Measurements from ENCODE around the gene SPTAN1.
"Not testable (repeated sequence)": the region's sequence is repeated elsewhere in the genome, so short reads cannot be mapped to it uniquely, and the experiment has no call there.

Gene SPTAN1

GRCh38 chr9:128577206-128577605, 24.8 kb downstream of the SPTAN1 start:
- H3K36me3 ChIP-seq (ENCODE audit: insufficient read depth, low read length) = peaks cover 88% of the 10 kb centered on the region
- H3K9me2 ChIP-seq (replicated peaks; ENCODE audit: low read depth, low read length) = no peaks in the 10 kb centered on the region
- H3F3A ChIP-seq (ENCODE audit: low read depth) = no peaks in the 10 kb centered on the region
- H4K20me1 ChIP-seq (ENCODE audit: insufficient read depth, low read length, poor library complexity, severe bottlenecking) = no peaks in the 10 kb centered on the region
- H3K4me2 ChIP-seq (ENCODE audit: low read depth, low read length, poor library complexity, severe bottlenecking) = no peak overlapping the region
- no peak overlapping the region for H3K4me3 ChIP-seq (ENCODE audit: low read length, poor library complexity, severe bottlenecking)
- H2AFZ ChIP-seq (ENCODE audit: low read length) = no peak overlapping the region
- H3K4me1 ChIP-seq (ENCODE audit: insufficient read depth, low read length, poor library complexity, severe bottlenecking) = no peaks in the 10 kb centered on the region
- H3K79me2 ChIP-seq (ENCODE audit: insufficient read depth, low read length) = no peaks in the 10 kb centered on the region
- TF ChIP-seq CTCF (conservative IDR thresholded peaks at IDR 0.05; ENCODE audit: low read length) (no peak), EZH2phosphoT487 (IDR thresholded peaks at IDR 0.05; ENCODE audit: borderline replicate concordance) (no peak)
- H3K9ac ChIP-seq (ENCODE audit: low read depth, low read length, poor library complexity, severe bottlenecking) = no peak overlapping the region
- H3K27me3 ChIP-seq (ENCODE audit: insufficient read depth, low read length, poor library complexity, severe bottlenecking) = no peaks in the 10 kb centered on the region
- no peaks in the 10 kb centered on the region for H3K9me3 ChIP-seq (ENCODE audit: insufficient read depth, low read depth, low read length)

GRCh38 chr9:128579194-128579593, 26.8 kb downstream of the SPTAN1 start:
- H2AFZ ChIP-seq (ENCODE audit: low read length) = no peak overlapping the region
- H3K4me1 ChIP-seq (ENCODE audit: insufficient read depth, low read length, poor library complexity, severe bottlenecking) = no peaks in the 10 kb centered on the region
- no peak overlapping the region for H3K4me3 ChIP-seq (ENCODE audit: low read length, poor library complexity, severe bottlenecking)
- H3K9me2 ChIP-seq (replicated peaks; ENCODE audit: low read depth, low read length) = no peaks in the 10 kb centered on the region
- H3K9ac ChIP-seq (ENCODE audit: low read depth, low read length, poor library complexity, severe bottlenecking) = no peak overlapping the region
- no peaks in the 10 kb centered on the region for H3K27me3 ChIP-seq (ENCODE audit: insufficient read depth, low read length, poor library complexity, severe bottlenecking)
- TF ChIP-seq EZH2phosphoT487 (IDR thresholded peaks at IDR 0.05; ENCODE audit: borderline replicate concordance) = no peak
- TF ChIP-seq CTCF (conservative IDR thresholded peaks at IDR 0.05; ENCODE audit: low read length) = no peak
- no peaks in the 10 kb centered on the region for H3F3A ChIP-seq (ENCODE audit: low read depth)
- H3K9me3 ChIP-seq (ENCODE audit: insufficient read depth, low read depth, low read length) = no peaks in the 10 kb centered on the region
- no peak overlapping the region for H3K4me2 ChIP-seq (ENCODE audit: low read depth, low read length, poor library complexity, severe bottlenecking)
- no peaks in the 10 kb centered on the region for H3K79me2 ChIP-seq (ENCODE audit: insufficient read depth, low read length)
- no peaks in the 10 kb centered on the region for H4K20me1 ChIP-seq (ENCODE audit: insufficient read depth, low read length, poor library complexity, severe bottlenecking)
- peaks cover 96% of the 10 kb centered on the region for H3K36me3 ChIP-seq (ENCODE audit: insufficient read depth, low read length)

GRCh38 chr9:128580731-128581130, 28.3 kb downstream of the SPTAN1 start:
- no peaks in the 10 kb centered on the region for H3K9me2 ChIP-seq (replicated peaks; ENCODE audit: low read depth, low read length)
- no peaks in the 10 kb centered on the region for H3K4me1 ChIP-seq (ENCODE audit: insufficient read depth, low read length, poor library complexity, severe bottlenecking)
- H3K36me3 ChIP-seq (ENCODE audit: insufficient read depth, low read length) = peaks cover 95% of the 10 kb centered on the region
- H3K4me2 ChIP-seq (ENCODE audit: low read depth, low read length, poor library complexity, severe bottlenecking) = no peak overlapping the region
- H3K27me3 ChIP-seq (ENCODE audit: insufficient read depth, low read length, poor library complexity, severe bottlenecking) = no peaks in the 10 kb centered on the region
- no peak overlapping the region for H3K9ac ChIP-seq (ENCODE audit: low read depth, low read length, poor library complexity, severe bottlenecking)
- no peaks in the 10 kb centered on the region for H3F3A ChIP-seq (ENCODE audit: low read depth)
- TF ChIP-seq CTCF (conservative IDR thresholded peaks at IDR 0.05; ENCODE audit: low read length) = no peak
- no peak for TF ChIP-seq EZH2phosphoT487 (IDR thresholded peaks at IDR 0.05; ENCODE audit: borderline replicate concordance)
- no peaks in the 10 kb centered on the region for H3K79me2 ChIP-seq (ENCODE audit: insufficient read depth, low read length)
- no peaks in the 10 kb centered on the region for H4K20me1 ChIP-seq (ENCODE audit: insufficient read depth, low read length, poor library complexity, severe bottlenecking)
- H3K9me3 ChIP-seq (ENCODE audit: insufficient read depth, low read depth, low read length) = no peaks in the 10 kb centered on the region
- H3K4me3 ChIP-seq (ENCODE audit: low read length, poor library complexity, severe bottlenecking) = no peak overlapping the region
- no peak overlapping the region for H2AFZ ChIP-seq (ENCODE audit: low read length)

- not testable (repeated sequence) for H3K27me3 ChIP-seq (ENCODE audit: insufficient read depth, low read length, poor library complexity, severe bottlenecking); H4K20me1 ChIP-seq (ENCODE audit: insufficient read depth, low read length, poor library complexity, severe bottlenecking); H3F3A ChIP-seq (ENCODE audit: low read depth); H3K9me3 ChIP-seq (ENCODE audit: insufficient read depth, low read depth, low read length); H3K9me2 ChIP-seq (replicated peaks; ENCODE audit: low read depth, low read length); H3K4me3 ChIP-seq (ENCODE audit: low read length, poor library complexity, severe bottlenecking); H3K79me2 ChIP-seq (ENCODE audit: insufficient read depth, low read length); H3K4me1 ChIP-seq (ENCODE audit: insufficient read depth, low read length, poor library complexity, severe bottlenecking); H3K9ac ChIP-seq (ENCODE audit: low read depth, low read length, poor library complexity, severe bottlenecking); H3K4me2 ChIP-seq (ENCODE audit: low read depth, low read length, poor library complexity, severe bottlenecking); H2AFZ ChIP-seq (ENCODE audit: low read length)
- peaks cover 85% of the 10 kb centered on the region for H3K36me3 ChIP-seq (ENCODE audit: insufficient read depth, low read length)
These were observed 32.8 kb downstream of the SPTAN1 start for GRCh38 chr9:128585155-128585554.

- H3K9me2 ChIP-seq (replicated peaks; ENCODE audit: low read depth, low read length); H3K9ac ChIP-seq (ENCODE audit: low read depth, low read length, poor library complexity, severe bottlenecking); H3F3A ChIP-seq (ENCODE audit: low read depth); H3K9me3 ChIP-seq (ENCODE audit: insufficient read depth, low read depth, low read length); H3K4me3 ChIP-seq (ENCODE audit: low read length, poor library complexity, severe bottlenecking); H2AFZ ChIP-seq (ENCODE audit: low read length); H3K4me1 ChIP-seq (ENCODE audit: insufficient read depth, low read length, poor library complexity, severe bottlenecking); H3K27me3 ChIP-seq (ENCODE audit: insufficient read depth, low read length, poor library complexity, severe bottlenecking); H3K4me2 ChIP-seq (ENCODE audit: low read depth, low read length, poor library complexity, severe bottlenecking); H4K20me1 ChIP-seq (ENCODE audit: insufficient read depth, low read length, poor library complexity, severe bottlenecking); H3K79me2 ChIP-seq (ENCODE audit: insufficient read depth, low read length): not testable (repeated sequence)
- peaks cover 79% of the 10 kb centered on the region for H3K36me3 ChIP-seq (ENCODE audit: insufficient read depth, low read length)
These were observed 34.5 kb downstream of the SPTAN1 start for GRCh38 chr9:128586934-128587333.

All from Loucy (cell line).